Left lung (tissue), 10 donors: ENCODE results near the gene S100A5. TPM values are rescaled to one million over a fixed set of nuclear protein-coding genes. Genes with fewer than 3 reads are reported as not detected.
"Not testable (repeated sequence)": the region's sequence is repeated elsewhere in the genome, so short reads cannot be mapped to it uniquely, and the experiment has no call there.

Source experiments
- ATAC-seq: fragments of 200-7000 bp; cut with Tn5 transposase; one replicate; pipeline ENCODE4 v1.9.1; 2020; ENCODE audit warnings: moderate library complexity
- DNase-seq, 4 donors: peaks; one replicate each; pipeline ENCODE4 v3.0.0-alpha.2; 2013 to 2020
- H3K27ac ChIP-seq, 2 donors: fragments of 200-600 bp; sonication (generic) in 1 of 2; one replicate each; pipeline versions ENCODE4 v1.5.0 to v1.8.0; 2020 to 2021
- H3K27me3 ChIP-seq, 2 donors: fragments of 200-600 bp; sonication (generic) in 1 of 2; one replicate each; pipeline versions ENCODE4 v1.5.0 to v1.8.0; 2020 to 2021
- H3K36me3 ChIP-seq, 2 donors: fragments of 200-600 bp; sonication (generic) in 1 of 2; one replicate each; pipeline versions ENCODE4 v1.5.0 to v1.8.0; 2020 to 2021
- H3K4me1 ChIP-seq, 2 donors: fragments of 200-600 bp; one replicate each; pipeline ENCODE4 v1.8.0; 2021
- H3K4me3 ChIP-seq, 2 donors: fragments of 200-600 bp; sonication (generic) in 1 of 2; one replicate each; pipeline versions ENCODE4 v1.5.0 to v1.8.0; 2020 to 2021; ENCODE audit warnings: mild to moderate bottlenecking in 1 of 2
- H3K9me3 ChIP-seq, 2 donors: fragments of 200-600 bp; sonication (generic) in 1 of 2; one replicate each; pipeline versions ENCODE4 v1.5.0 to v1.8.0; 2020 to 2021
- intact Hi-C, 2 donors: fragments of 100-400 bp; cut with DNase I; formaldehyde crosslinking; loops; one replicate each; pipeline versions ENCODE4 v1.11.2 to v1.14.2; 2022
- polyA plus RNA-seq, 6 donors: library from polyadenylated mRNA; unstranded; fragments of 120-200 nt; gene quantifications; one replicate each; pipeline ENCODE4 v1.2.1, GENCODE V29; 2013; ENCODE audit not compliant: insufficient read length in 6 of 6
- total RNA-seq, 2 donors: library from RNA; stranded (reverse); fragmentation: NEBNext Ultra II Directional; extraction: Animal tissue kit (Norgen Biotek cat#: 25700); gene quantifications; one replicate each; pipeline ENCODE4 v1.2.1, GENCODE V29; 2021
- TF ChIP-seq, protein P1 (sequence below), 2 donors: fragments of 200-600 bp; sonication (generic) in 1 of 2; IDR thresholded peaks; one replicate each; pipeline versions ENCODE4 v1.5.0 to v1.8.0; 2021; ENCODE audit warnings: antibody characterized with exemption in 2 of 2
- donor health status: DM: no; HTN: yes; CAD: no.
- donor health status: DM: no; HTN: no; CAD: no.

S100A5 gene
- total and polyA plus RNA-seq, 8 donors, result 0.18 to 0.42 (median 0.36) TPM; not detected in 4

DNA sequence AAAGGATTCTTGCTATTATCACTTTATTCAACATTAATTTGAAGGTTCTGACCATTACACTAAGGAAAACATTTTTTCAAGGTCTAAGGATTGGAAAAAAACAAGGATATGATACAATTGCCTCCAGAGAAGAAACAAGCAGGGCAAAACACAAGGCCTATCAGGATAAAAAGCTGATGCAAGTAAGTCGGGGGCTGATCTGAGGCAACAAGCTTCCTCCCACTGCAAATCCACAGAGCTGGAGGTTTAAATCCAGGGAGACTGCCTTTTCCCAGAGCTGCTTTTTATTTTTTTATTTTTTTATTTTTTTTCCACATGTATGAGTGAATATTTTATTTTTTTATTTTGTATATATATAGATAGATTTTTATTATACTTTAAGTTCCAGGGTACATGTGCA is 44.3 kb upstream of the S100A5 start:
- H3K27me3 ChIP-seq, result no peaks in the 10 kb centered on the region

DNA sequence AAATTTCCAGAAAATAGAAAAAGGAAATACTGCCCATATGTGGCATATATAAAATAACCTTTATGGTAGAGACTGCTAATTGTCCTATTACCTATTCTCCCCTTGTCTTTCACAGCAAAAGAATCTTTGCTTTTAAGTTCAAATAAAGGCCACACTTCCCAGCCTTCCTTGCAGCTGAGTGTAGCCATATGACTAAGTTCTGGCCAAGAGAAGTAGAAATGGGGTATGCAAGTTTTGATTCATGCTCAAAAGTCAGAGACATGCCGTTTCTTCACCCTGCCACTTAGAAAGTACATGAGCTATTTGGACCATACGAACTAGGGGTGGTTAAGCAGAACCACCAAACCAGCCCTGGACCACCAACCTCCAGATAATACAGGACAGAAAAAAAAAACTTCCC is 43.2 kb upstream of the S100A5 start:
- TF ChIP-seq, protein P1, sequence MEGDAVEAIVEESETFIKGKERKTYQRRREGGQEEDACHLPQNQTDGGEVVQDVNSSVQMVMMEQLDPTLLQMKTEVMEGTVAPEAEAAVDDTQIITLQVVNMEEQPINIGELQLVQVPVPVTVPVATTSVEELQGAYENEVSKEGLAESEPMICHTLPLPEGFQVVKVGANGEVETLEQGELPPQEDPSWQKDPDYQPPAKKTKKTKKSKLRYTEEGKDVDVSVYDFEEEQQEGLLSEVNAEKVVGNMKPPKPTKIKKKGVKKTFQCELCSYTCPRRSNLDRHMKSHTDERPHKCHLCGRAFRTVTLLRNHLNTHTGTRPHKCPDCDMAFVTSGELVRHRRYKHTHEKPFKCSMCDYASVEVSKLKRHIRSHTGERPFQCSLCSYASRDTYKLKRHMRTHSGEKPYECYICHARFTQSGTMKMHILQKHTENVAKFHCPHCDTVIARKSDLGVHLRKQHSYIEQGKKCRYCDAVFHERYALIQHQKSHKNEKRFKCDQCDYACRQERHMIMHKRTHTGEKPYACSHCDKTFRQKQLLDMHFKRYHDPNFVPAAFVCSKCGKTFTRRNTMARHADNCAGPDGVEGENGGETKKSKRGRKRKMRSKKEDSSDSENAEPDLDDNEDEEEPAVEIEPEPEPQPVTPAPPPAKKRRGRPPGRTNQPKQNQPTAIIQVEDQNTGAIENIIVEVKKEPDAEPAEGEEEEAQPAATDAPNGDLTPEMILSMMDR (IDR thresholded peaks at IDR 0.05), result no peak
- H3K27ac ChIP-seq, result no peak overlapping the region
- no peak for DNase-seq
- intact Hi-C loops, result no loop called here
- ATAC-seq, result no peak
- no peaks in the 10 kb centered on the region for H3K4me1 ChIP-seq
- H3K9me3 ChIP-seq, result no peaks in the 10 kb centered on the region
- H3K4me3 ChIP-seq, result no peak overlapping the region
- no peaks in the 10 kb centered on the region for H3K27me3 ChIP-seq
- H3K36me3 ChIP-seq, result no peaks in the 10 kb centered on the region

More for the DNA sequence above, 44.3 kb upstream of the S100A5 start:
- no peak for ATAC-seq
- no peaks in the 10 kb centered on the region for H3K36me3 ChIP-seq
- no peak overlapping the region for H3K27ac ChIP-seq
- intact Hi-C loops, result no loop called here
- no peak overlapping the region for H3K4me3 ChIP-seq
- TF ChIP-seq, protein P1 (IDR thresholded peaks at IDR 0.05), result no peak
- no peak for DNase-seq
- no peaks in the 10 kb centered on the region for H3K4me1 ChIP-seq
- H3K9me3 ChIP-seq, result no peaks in the 10 kb centered on the region

DNA sequence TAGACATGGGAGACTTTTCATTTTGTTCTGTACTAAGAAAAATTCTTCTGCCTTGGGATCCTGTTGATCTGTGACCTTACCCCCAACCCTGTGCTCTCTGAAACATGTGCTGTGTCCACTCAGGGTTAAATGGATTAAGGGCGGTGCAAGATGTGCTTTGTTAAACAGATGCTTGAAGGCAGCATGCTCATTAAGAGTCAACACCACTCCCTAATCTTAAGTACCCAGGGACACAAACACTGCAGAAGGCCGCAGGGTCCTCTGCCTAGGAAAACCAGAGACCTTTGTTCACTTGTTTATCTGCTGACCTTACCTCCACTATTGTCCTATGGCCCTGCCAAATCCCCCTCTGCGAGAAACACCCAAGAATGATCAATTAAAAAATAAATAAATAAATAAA is 42.8 kb upstream of the S100A5 start:
- H3K4me1 ChIP-seq, H3K36me3 ChIP-seq, intact Hi-C loops: not testable (repeated sequence)

DNA sequence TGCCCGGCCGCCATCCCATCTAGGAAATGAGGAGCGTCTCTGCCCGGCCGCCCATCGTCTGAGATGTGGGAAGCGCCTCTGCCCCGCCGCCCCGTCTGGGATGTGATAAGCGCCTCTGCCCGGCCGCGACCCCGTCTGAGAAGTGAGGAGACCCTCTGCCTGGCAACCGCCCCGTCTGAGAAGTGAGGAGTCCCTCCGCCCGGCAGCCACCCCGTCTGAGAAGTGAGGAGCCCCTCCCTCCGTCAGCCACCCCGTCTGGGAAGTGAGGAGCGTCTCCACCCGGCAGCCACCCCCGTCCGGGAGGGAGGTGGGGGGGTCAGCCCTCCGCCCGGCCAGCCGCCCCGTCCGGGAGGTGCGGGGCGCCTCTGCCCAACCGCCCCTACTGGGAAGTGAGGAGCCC is 42.1 kb upstream of the S100A5 start:
- H3K27ac ChIP-seq, DNase-seq, ATAC-seq, H3K27me3 ChIP-seq, intact Hi-C loops, H3K4me1 ChIP-seq, H3K4me3 ChIP-seq, H3K36me3 ChIP-seq, H3K9me3 ChIP-seq: not testable (repeated sequence)

More for the DNA sequence above, 42.8 kb upstream of the S100A5 start:
- H3K4me3 ChIP-seq, H3K27me3 ChIP-seq, H3K9me3 ChIP-seq, ATAC-seq, DNase-seq, H3K27ac ChIP-seq: not testable (repeated sequence)

DNA sequence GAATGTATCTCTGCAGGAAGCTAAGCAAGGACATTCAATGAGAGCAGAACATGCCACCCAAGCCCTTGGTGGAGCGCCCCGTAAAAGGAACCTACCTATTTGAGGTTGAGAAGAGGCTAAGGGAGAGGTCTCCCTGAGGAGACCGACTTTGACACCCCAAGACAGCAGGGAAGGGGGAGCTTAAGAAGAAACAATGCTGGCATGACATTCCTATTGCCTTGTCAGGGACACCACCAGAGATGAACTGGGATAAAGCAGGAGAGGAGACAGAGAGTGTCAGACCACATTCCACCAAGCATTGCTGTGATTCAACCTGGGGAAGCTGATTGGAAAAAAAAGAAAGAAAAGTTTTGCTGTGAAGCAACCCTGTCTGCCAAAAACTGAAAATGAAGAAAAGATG is 38.2 kb upstream of the S100A5 start:
- Histone ChIP-seq H3K4me3 (no peak overlapping the region), H3K27me3 (no peaks in the 10 kb centered on the region), H3K27ac (no peak overlapping the region), H3K9me3 (no peaks in the 10 kb centered on the region), H3K36me3 (no peaks in the 10 kb centered on the region), H3K4me1 (peaks cover 0 to 6% of the 10 kb centered on the region in 2 donors)
- intact Hi-C loops, result no loop called here
- TF ChIP-seq, protein P1 (IDR thresholded peaks at IDR 0.05), result no peak
- DNase-seq (no peak), ATAC-seq (no peak)

DNA sequence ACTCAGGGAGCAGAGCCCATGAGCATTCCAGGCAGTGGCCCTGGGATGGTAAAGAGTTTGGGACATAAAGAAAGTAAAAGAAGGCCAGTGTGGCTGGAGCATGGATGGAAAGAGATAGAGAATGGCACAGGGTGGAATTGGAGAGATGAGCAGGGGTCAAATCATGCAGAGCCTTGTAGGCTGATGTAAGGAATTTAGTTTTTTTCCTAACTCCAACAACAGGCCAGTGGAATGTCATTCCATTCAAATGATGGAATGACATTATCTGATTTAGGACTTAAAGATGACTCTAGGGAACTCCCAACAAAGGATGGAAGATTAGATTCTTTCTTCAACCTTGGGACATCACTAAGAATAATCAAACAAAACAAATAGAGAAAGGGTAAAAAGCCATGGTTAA is 37.8 kb upstream of the S100A5 start:
- Histone ChIP-seq H3K4me1 (peaks cover 0 to 10% of the 10 kb centered on the region in 2 donors), H3K27ac (no peak overlapping the region), H3K27me3 (no peaks in the 10 kb centered on the region), H3K9me3 (no peaks in the 10 kb centered on the region), H3K4me3 (no peak overlapping the region), H3K36me3 (no peaks in the 10 kb centered on the region)
- intact Hi-C loops, result no loop called here
- TF ChIP-seq, protein P1 (IDR thresholded peaks at IDR 0.05), result no peak
- DNase-seq (no peak), ATAC-seq (no peak)
